Measurements from ENCODE around the gene ZNF81.
"Not testable (repeated sequence)": the region's sequence is repeated elsewhere in the genome, so short reads cannot be mapped to it uniquely, and the experiment has no call there.

Gene ZNF81

DNA sequence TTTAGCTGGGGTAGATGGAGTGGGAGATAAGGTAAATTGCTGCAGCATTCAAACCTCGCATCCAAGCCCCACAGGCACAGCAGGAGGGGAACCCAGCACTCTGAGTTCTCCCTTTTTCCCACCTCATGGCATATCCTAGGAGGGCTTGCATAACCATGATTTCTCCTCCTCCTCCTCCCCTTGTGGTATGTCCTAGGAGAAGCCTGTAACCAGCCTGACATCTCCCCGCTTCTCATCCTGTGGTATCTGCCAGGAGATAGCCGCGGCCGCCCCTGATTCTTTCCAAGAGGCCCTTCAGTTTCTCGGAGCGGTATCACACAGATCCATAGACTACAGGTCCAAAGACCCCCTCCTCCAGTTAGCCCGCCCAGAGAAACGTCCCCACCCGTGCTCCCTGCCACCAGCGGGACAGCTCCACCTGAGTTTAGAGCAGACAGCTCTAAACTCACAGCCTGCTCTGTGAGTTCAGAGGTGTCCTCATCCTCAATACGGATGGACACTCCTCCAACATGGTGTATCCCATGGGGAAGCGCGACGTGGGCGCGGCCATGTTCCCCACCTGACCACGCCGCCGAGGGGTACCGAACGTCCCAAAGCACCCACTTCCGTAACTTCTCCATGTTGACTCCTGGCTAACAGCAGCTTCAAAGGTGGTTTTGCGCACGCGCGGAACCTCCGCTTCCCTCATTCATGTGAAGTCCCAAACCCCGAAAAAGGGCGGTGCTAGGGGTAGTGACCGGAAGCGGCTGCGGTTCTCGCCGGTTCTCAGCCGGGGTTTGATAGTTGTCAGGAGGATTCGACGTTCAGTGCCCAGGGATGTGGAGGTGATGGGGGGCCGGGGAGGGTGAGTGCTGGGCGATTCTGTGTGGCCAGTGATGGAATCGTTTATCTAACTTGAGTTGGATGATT is at the start of gene ZNF81:
Gene ZNF81 (plus strand): TSS at position 739 of the 909 bp plus-strand sequence. CDS start 9,366 bp downstream, outside the sequence.
- peak; percentile 84 for DNase-seq (ENCODE audit: low spot score)

DNA sequence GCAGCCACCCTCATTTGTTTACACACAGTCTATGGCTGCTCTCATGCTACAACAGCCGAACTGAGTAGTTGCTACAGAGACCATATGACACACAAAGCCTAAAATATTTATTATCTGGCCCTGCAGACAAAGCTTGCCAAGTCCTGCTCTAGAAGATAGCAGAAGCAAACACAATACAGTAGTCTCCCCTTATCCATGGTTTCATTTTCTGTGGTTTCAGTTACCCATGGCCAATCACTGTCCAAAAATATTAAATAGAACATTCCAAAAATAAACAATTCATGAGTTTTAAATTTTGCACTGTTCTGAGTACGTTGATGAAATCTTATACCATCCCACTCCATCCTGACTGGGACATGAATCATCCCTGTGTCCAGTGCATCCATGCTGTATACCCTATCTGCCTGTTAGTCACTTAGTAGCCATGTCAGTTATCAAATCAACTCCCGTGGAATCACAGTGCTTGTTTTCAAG is 40.2 kb upstream of the ZNF81 start:
- peak; percentile 45 for DNase-seq (ENCODE audit: low spot score)

DNA sequence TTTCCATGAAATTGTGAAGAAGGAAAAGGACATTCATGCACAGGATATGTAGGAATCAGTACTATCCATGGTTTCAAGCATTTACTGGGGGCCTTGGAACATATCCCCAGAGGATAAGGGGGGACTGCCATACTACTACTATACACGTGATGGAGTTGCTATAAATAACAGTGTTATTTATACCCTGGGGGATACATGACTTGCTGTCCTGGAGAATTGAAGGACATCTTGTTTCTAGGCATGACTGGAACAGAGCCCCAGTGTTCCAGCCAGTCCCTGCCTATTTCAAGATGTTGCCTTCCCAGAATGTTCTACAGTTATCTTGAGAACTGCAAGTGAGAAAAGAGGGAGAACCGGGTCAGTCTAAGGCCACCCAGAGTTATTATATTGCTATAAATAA is 39.6 kb upstream of the ZNF81 start:
- no peak for DNase-seq (ENCODE audit: low spot score)

DNA sequence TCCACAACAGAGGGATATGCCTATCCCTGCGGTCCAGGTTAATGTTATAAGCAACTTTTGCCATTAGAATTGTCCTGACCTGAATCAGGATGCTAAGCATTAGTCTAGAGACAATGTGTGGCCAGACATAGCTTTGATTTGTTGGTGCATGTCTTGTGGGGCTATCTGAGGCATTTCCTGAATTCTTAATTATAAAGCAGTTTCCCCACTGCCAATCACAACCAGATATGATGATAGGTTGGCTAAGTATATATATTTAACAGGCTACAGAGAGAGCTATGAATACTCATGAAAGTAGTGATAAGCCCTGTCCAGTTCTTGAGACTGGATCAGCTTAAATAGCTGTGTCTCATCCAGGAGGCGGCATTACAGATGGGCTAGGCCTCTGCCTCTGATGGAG is 37.8 kb upstream of the ZNF81 start:
- no peak for DNase-seq (ENCODE audit: low spot score)

DNA sequence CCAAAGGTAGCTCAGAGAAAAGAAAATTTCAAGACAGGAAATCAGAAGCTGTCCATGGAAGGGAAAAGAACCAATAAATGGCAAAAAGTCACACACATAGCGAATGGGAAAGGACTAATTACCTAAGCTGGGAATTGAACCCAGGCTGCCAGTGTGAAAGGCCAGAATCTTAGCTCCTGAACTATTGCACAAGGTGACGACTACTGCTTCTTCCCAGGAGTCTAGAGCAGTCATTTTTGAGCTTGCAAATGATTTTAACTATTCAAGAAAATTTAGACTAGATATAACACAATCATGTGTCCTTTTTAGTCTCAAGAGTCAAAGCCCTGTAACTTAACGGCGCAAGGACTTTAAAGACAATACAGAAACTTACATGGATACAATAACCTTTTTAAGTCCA is 34.1 kb upstream of the ZNF81 start:
- DNase-seq (ENCODE audit: low spot score) = no peak

DNA sequence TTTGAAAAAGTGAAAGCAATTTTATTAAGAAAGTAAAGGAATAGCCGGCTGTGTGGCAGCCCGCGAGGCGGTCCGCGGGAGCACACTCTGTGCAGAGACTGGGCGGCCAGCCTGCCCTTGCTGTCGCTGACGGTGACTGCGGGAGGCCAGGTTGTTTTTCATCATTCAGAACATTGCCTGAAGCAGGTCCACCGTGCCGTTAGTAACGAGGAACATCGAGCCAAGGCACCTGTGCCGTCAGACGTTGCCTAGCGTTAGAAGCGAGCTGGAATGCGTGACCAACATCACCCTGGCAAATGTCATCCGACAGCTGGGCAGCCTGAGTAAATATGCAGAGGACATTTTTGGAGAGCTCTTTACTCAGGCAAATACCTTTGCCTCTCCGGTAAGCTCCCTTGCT is 33.6 kb upstream of the ZNF81 start:
- not testable (repeated sequence) for DNase-seq (ENCODE audit: low spot score)

DNA sequence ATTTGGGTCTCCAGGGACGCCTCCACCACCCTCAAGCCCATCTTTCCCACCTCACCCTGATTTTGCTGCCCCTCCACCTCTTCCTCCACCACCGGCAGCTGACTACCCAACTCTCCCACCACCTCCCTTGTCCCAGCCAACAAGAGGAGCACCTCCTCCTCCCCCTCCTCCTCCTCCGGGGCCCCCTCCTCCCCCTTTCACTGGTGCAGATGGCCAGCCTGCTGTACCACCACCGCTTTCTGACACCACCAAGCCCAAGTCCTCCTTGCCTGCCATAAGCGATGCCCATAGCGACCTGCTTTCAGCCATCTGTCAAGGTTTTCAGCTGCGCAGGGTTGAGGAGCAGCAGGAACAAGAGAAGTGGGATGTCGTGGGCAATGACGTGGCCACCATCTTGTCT is 32.4 kb upstream of the ZNF81 start:
- no peak for DNase-seq (ENCODE audit: low spot score)

DNA sequence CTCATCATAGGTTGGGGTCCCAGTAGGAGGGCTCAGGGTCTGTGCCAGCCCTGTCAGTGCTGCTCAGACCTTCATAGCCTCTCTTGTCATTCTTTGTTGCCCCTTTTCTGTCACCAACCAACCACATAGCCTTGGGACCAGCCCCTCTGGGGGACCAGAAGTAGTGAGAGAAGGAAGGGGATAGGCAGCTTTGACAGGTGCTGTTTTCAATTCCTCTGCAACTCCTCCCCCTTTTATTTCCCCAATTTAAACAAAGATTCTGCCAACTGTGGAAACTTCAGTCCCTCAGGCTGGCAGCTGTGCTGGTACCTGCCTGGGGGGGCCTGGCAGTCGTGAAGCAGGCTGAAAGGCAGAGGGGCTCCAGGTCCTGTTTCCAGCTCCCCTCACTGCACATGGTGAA is 30.9 kb upstream of the ZNF81 start:
- not testable (repeated sequence) for DNase-seq (ENCODE audit: low spot score)

DNA sequence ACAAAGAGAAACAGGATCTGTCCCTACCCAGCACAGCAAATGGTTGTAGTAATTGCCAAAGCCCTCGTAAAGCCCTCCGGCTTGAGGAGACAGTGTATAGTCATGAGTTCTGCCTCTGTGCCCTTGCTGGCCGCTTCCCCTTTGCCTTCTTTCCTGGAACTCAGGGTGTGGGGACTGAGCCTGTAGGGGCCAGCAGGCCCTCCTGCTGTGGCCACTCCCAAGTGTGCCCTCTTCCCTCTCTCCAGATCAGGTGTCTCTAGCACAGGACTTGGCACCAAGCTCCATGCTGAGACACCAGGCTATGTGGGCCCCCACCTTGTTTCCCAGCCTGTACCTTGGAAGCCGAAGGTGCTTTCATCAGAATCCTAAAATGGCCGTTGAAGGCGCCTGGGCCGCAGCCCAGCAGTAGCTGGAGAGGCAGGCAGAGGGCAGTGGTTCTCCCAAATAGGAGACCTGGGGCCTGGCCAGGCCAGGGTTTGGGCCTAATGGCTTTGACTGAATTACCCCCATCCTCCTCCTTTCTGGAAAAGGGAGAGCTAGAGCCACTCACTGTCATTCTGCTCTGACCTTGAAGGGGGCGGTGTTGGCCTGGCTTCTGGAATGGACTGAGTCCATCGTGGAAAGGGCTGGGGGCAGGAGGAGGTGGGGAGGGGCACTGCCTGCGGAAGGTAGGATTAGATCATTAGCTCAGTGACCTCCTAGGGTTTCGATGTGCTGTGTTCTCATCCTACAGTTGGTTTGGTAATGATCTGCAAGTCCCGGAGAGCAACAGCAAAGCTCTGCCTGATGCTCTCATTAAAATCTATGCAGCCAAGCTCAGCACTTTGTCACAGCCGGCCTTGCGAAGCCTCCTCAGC is 30.1 kb upstream of the ZNF81 start:
- not testable (repeated sequence) for DNase-seq (ENCODE audit: low spot score)

DNA sequence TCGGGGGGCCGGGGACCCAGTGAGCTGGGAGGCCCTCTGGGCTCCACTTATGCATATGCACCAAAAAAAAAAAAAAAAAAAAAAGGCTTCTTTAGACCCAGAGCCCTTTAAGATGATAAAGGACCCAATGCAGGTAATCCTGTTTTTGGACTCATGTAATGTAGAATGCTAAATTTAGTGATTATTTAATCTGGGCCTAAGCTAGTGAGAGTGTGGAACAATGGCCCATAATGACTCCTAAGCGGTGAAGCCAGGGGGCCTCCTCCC is 29.5 kb upstream of the ZNF81 start:
- DNase-seq (ENCODE audit: low spot score) = not testable (repeated sequence)

DNA sequence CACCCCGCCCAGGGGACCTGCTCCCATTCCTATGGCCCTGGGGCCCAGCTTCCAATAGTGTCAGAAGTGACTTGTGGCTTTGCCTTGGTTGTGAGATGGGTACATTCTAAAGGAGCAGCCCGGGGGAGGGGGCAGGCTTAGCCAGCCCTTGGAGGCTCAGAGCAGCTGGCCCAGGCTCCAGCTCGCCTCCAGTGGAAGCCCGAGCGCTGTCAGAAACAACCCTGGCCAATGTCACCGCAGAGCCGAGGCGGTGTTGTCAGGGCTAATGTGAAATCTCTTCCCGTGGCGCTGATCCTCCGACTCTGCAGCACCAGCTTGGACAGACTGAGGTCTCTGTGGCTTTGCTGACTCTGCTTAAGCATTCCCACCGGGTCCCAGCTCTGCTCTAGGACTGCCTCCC is 29.2 kb upstream of the ZNF81 start:
- no peak for DNase-seq (ENCODE audit: low spot score)

DNA sequence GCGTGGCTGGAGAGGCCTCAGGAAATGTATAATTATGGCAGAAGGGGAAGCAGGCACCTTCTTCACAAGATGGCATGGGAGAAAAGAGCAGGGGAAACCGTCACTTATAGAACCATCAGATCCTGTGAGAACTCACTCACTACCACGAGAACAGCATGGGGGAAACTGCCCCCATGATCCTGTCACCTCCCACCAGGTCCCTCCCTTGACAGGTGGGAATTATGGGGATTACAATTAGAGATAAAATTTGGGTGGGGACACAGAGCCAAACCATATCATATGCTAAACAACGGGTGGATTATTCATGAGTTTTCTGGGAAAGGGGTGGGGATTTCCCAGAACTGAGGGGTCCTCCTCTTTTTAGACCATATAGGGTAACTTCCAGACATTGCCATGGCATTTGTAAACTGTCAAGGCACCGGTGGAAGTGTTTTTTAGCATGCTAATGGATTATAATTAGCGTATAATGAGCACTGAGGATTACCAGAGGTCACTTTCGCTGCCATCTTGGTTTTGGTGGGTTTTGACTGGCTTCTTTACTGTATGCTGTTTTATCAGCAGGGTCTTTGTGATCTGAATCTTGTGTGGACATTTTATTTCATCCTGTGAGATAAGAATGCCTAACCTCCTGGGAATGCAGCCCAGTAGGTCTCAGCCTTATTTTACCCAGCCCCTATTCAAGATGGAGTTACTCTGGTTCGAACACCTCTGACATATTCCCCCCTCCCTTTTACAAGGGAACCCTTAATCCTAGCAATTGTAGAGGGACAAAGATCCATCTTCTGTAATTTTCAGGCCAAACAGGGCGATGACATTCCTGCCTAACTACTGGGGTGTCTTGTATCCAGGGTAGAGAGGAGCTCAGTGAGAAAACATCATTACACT is 27.6 kb upstream of the ZNF81 start:
- no peak for DNase-seq (ENCODE audit: low spot score)

DNA sequence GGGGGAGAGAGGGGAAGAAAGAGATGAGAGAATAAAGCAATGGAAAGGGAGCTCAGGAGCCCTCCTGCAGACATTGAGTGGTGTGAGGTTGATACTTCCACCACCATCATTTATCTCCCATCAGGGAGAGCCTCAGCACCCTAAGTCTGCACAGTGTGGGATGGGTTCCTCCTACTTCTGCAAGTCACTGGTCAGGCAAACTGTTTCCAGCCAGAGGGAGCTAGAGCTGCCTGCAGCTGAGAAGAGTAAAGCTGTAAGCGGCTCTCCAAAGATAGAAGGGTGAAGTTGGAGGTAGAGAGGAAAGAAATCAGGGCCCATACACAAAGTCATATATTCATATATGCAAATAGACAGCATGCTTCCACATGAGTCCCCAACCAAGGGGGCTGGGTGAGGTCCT is 21.9 kb upstream of the ZNF81 start:
- DNase-seq (ENCODE audit: low spot score) = no peak

DNA sequence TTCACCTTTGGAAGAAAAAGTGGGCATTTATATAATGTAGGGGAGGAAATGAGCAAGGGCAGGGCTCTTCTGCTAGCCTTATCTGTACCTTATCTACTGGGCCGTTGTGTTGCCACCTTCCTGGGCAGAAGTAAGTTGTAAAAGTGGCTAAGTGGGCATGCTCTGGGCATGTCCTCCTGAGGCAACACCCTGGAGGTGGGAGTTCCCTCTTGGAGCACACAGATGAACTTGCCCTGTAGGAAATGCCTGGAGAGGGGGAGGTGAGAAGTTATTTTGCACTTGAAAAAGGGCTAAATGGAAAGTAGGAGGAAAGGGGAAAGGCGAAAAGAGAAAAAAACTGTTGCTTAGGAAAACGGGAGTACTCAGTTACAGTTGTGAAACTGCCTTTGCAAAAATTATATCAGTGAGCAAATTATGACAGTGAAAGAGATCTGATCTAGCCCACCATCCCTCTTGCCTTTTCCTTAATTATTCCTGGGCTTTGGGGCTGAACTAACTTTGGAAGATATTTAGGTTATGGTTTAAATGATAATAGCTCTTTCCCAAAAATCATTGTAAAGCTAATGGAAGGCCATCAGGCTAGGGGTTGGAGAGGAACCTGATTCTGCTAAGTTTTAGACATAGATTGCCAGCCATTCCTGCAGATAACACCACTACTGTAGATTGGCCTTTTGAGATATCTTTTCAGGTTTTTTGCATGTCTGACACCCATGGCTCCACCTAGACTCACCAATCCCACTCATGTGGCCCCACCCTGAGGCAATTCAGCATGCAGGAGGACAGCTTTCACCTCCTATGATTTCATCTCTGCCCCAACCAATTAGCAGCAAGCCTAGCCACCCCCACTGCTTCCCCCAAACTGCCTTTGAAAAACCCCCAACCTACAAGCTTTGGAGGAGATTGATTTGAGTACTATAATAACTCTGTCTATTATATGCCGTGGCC is 20.5 kb upstream of the ZNF81 start:
- DNase-seq (ENCODE audit: low spot score) = no peak

DNA sequence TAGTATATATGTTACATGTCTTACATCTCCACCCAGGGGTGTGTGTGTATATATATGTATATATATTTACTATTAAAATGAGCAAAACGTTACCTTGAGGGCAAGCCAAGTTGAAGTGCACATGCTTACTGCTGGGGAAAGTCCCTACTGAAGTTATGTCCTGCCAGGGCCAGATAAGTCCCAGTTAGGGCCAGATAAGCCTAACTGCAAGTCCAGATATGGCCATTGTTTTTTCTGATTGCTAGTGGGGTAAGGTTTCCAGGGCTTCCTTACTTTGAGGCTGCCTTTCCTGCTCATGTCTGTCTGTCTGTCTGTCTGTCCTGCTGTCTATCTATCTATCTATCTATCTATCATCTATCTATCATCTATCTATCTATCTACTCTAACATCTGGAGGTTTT is 19.3 kb upstream of the ZNF81 start:
- DNase-seq (ENCODE audit: low spot score) = no peak

DNA sequence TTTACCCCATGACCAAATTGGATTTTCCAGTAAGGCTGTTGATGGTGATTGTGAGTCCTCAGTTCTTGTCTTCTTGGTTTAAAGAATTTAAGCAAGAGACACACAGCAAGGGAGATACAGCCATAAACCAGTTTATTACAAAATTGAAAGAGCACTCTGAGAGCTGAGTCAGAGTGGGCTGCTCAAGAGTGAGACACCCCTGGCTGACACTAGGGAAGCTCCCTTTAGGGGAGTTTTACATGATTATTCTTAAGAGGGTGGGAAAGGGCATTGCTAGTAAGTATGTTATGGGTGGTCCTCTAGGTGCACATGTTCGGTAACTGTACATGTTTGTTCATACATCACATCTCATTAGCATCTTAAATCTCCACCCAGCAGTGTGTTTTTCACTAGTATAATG is 18.8 kb upstream of the ZNF81 start:
- DNase-seq (ENCODE audit: low spot score) = no peak

DNA sequence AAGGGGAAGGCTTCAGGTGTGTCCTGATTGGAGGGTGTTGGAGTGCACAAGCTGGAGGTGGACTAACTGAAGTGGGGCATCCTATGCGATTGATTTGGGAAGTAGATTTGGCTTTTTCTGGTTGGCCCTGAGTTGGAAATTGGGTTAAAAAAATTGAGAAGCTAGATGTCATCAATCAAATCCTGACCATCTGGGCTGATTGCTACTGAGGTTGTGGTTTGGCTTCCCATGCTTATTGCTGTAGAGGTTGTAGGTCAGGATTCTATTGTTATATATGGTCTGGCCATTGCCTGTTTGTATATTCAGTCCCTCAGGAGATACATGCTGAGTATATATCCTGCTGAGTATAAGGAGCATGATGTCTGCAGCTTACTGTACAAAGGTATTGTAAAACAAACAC is 7.7 kb upstream of the ZNF81 start:
- no peak for DNase-seq (ENCODE audit: low spot score)

DNA sequence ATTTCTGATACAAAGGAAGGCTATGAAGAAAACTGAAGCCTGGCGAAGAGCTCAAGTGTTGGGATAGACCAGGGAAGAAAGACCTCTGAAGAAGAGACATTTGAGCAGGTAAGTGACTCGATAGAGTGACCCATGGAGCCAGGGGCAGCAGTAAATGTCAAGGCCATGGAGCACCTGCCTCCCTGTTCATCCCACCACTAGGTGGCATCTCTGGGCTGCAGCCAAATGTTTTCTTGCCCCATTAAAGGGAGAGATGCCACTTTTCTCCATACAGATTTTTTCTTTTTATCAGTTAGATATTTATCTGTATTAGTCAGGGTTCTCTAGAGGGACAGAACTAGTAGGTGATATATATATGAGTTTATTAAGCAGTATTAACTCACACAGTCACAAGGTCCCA is 4.9 kb upstream of the ZNF81 start:
- peak; percentile 34 for DNase-seq (ENCODE audit: low spot score)

DNA sequence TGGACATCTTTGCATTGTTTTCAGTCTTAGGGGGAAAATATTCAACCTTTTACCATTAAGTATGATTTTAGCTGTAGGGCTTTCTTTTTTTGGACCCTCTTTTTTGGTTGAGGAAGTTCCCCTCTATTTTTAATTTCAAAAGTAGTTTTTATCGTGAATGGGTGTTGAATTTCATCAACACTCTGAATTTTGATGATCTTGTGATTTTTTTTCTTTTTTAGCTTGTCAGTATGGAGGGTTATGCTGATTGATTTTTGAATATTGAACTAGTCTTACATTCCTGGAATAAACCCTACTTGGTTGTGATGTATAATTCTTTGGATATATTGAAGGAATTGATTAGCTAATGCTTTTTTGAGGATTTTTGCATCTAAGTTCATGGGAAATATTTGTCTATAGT is 1.7 kb downstream of the ZNF81 start:
- no peak for DNase-seq (ENCODE audit: low spot score)

DNA sequence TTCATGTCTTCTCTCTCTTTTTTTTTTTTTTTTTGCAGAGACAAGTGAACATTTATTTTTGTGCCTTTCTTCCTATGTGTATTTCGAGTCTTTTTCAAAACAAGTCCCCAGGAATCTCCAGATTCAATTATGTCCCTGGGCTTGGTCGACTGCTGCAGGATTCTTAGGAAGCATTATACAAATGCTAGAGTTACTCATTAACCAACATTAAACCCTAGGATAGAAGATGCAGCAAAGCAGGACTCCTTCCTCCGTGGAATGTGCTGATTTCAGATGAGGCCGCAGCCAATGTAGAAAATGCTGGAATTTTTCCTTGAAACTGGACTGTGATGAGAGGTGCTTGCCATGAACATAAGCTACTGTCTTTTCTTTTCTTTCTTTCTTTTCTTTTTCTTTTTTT is 3.4 kb downstream of the ZNF81 start:
- no peak for DNase-seq (ENCODE audit: low spot score)

DNA sequence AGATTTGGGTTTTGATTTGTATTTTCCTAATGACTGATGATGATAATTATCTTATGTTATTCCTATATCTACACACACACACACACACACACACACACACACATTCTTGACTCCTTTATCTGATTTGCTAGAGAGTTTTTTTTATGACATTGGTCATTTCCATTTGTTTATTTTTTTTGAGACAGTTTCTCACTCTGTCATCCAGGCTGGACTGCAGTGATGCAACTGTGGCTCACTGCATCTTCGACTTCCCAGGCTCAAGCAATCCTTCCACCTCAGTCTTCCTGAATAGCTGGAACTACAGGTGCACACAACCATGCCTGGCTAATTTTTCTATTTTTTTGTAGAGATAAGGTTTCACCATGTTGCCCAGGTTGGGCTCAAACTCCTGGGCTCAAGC is 6.7 kb downstream of the ZNF81 start:
- no peak for DNase-seq (ENCODE audit: low spot score)
